ENCODE data around the gene SLC2A4.
"Not testable (repeated sequence)": the region's sequence is repeated elsewhere in the genome, so short reads cannot be mapped to it uniquely, and the experiment has no call there.

SLC2A4 gene

DNA sequence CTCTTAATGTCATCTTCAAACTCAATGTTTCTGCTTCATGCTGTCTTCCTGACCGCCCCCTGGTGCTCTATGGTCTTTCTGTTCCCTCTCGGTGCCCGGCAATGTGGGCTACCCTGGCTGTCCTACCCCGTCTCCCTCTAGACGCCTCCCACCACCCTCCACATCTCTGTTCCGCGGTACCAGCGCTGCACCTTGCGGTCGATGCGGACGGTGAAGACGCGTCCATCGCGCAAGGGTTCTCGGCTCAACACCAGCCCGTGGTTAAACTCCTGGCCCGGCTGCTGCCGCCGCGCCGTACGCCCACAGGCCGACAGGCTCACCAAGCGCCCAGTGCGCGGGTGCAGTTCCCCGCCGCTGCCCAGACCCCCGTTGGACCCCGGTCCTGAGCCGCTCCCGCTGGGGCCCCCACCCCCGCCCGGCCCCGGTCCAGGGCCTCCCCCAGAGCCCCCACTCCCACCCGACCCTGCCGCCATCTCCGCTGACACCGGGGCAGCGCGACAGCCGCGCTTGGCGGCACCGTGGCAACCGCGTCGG is 47.4 kb downstream of the SLC2A4 start, which contains the start of gene NEURL4:
NEURL4 (minus strand) TSS at position 496 of the 534 bp plus-strand sequence; CDS start at position 473, 23 bp downstream.
- Histone ChIP-seq H3K4me1 (ENCODE audit: control insufficient read depth, insufficient read depth, low read length) (peaks cover 4% of the 10 kb centered on the region), H3K36me3 (ENCODE audit: control insufficient read depth, insufficient read depth, low read length) (peaks cover 10% of the 10 kb centered on the region), H3K9ac (ENCODE audit: low read length) (peak within 1 kb of the TSS; percentile 80), H3K27me3 (ENCODE audit: control insufficient read depth, insufficient read depth, low read length) (no peaks in the 10 kb centered on the region), H3K4me3 (ENCODE audit: low read length) (peak within 1 kb of the TSS; percentile 93), H3K27ac (ENCODE audit: low read depth, low read length) (peak within 1 kb of the TSS; percentile 96)

DNA sequence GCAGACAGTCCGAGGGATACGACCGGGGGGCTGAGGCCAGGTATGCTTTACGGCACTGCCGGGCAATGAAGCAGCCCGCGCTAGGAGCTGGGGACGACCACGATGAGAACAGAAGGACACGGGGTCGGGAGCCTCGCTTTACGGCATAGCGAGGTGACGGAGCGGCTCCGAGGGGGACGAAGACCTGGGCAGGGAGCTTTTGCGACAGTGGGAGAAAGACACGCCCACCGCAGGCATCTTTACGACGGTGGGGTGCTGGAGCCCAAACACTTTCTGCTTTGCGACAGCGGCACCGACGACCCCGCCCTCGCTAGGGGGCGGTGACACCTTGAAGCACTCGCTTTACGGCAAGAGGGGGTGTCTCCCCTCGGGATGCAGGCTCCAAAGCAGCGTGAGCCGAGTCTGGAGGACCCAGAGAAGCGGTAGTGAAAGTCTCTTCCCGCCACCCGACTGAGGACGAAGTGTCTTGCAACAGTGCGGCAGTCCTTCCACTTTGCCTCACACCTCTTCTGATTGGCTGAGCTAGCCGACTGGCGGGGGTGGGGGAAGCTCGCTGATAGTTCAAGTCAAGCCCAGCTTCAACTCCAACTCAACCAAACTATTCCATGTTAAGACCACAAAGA is 48.0 kb downstream of the SLC2A4 start:
- Histone ChIP-seq H3K27me3 (ENCODE audit: control insufficient read depth, insufficient read depth, low read length) (no peaks in the 10 kb centered on the region), H3K4me3 (ENCODE audit: low read length) (peak overlapping the region; percentile 93), H3K36me3 (ENCODE audit: control insufficient read depth, insufficient read depth, low read length) (peaks cover 4% of the 10 kb centered on the region), H3K4me1 (ENCODE audit: control insufficient read depth, insufficient read depth, low read length) (peaks cover 4% of the 10 kb centered on the region), H3K9ac (ENCODE audit: low read length) (peak overlapping the region; percentile 61), H3K27ac (ENCODE audit: low read depth, low read length) (peak overlapping the region; percentile 96)

DNA sequence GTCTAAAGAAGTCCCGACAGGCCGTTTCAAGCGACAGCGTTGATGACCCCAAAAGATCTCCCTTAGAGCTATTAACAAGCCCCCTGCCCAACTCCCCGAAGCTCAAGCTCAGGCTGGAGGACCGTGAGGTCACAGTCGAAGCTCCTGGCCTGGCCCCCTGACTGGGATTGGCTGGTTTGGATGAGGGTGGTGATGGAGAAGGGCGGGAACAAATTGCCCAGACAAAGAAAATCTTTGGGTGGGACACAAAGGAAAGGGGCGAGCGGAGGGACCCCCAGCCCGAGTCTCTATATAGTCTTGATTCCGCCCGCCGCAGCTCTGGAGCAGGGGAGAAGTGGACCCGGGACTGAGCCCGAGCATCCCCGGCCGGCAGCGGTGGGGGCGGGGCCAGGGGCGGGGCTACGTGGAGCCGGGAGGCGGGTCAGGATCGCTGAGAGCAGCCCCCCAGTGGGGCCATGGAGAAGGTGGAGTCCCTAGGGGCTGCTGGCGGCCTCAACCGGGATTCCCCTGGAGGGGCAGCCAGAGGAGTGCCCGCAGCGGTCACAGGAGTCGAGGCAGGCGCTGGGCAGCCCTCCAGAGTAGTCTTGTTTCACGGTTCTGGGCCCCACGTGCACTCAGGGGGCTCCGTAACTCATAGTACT is 48.6 kb downstream of the SLC2A4 start:
- peaks cover 4% of the 10 kb centered on the region for H3K4me1 ChIP-seq (ENCODE audit: control insufficient read depth, insufficient read depth, low read length)
- H3K27me3 ChIP-seq (ENCODE audit: control insufficient read depth, insufficient read depth, low read length), result no peaks in the 10 kb centered on the region
- peak overlapping the region; percentile 96 for H3K27ac ChIP-seq (ENCODE audit: low read depth, low read length)
- peak overlapping the region; percentile 46 for H3K9ac ChIP-seq (ENCODE audit: low read length)
- H3K4me3 ChIP-seq (ENCODE audit: low read length), result peak overlapping the region; percentile 93
- no peaks in the 10 kb centered on the region for H3K36me3 ChIP-seq (ENCODE audit: control insufficient read depth, insufficient read depth, low read length)

DNA sequence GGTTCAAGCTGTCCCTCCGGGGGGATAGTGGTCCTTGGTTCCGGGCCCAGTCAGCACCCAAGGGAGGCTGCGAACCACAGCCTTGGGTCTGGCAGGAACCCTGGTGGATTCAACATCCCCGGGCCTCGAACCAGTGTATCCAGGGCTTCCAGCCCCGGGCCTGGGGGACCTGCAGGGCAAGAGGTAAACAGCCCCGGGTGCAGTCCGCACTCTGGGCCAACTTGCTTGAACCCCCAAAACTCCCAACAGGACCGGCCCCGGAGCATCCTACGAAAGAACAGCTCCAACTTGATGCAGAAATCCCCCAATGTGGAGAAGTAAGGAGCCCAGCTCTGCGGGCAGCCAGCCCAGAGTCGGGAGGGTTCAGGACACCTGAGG is 49.1 kb downstream of the SLC2A4 start:
- H3K36me3 ChIP-seq (ENCODE audit: control insufficient read depth, insufficient read depth, low read length), result no peaks in the 10 kb centered on the region
- H3K4me1 ChIP-seq (ENCODE audit: control insufficient read depth, insufficient read depth, low read length), result peaks cover 4% of the 10 kb centered on the region
- peak overlapping the region; percentile 93 for H3K4me3 ChIP-seq (ENCODE audit: low read length)
- H3K9ac ChIP-seq (ENCODE audit: low read length), result peak overlapping the region; percentile 37
- H3K27me3 ChIP-seq (ENCODE audit: control insufficient read depth, insufficient read depth, low read length), result no peaks in the 10 kb centered on the region
- peak overlapping the region; percentile 96 for H3K27ac ChIP-seq (ENCODE audit: low read depth, low read length)

DNA sequence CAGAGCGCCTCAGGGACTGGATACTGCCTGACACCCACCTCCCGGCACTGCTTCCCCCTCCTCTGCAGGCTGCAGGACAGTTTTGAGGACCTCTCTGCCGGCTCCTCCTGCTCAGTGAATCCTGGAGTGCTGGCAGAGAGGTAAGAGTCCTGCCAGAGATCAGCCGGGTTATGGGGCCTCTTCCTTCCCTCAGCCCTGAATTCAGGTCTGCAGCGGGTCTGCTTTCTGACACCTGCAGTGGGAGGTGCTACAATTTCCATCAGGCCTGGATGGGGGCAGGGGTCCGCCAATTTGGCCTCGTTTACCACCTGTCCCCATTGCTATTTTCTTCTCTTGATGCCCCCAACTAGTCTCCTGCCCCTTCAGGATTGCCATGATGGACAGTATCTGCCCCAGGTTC is 50.6 kb downstream of the SLC2A4 start:
- no peak overlapping the region for H3K4me3 ChIP-seq (ENCODE audit: low read length)
- peaks cover 4% of the 10 kb centered on the region for H3K4me1 ChIP-seq (ENCODE audit: control insufficient read depth, insufficient read depth, low read length)
- H3K27me3 ChIP-seq (ENCODE audit: control insufficient read depth, insufficient read depth, low read length), result no peaks in the 10 kb centered on the region
- H3K9ac ChIP-seq (ENCODE audit: low read length), result no peak overlapping the region
- H3K36me3 ChIP-seq (ENCODE audit: control insufficient read depth, insufficient read depth, low read length), result no peaks in the 10 kb centered on the region
- no peak overlapping the region for H3K27ac ChIP-seq (ENCODE audit: low read depth, low read length)

DNA sequence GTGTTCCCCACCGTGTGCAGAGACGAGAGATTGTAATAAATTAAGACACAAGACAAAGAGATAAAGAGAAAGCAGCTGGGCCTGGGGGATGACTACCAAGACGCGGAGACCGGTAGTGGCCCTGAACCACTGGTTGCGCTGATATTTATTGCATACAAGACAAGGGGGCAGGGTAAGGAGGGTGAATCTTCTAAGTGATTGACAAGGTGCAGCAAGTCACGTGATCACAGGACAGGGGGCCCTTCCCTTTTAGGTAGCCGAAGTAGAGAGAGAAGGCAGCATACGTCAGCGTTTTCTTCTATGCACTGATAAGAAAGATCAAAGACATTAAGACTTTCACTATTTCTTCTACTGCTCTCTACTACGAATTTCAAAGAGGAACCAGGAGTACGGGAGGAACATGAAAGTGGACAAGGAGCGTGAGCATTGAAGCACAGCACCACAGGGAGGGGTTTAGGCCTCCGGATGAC is 51.1 kb downstream of the SLC2A4 start:
- not testable (repeated sequence) for H3K4me1 ChIP-seq (ENCODE audit: control insufficient read depth, insufficient read depth, low read length); H3K9ac ChIP-seq (ENCODE audit: low read length); H3K4me3 ChIP-seq (ENCODE audit: low read length); H3K27ac ChIP-seq (ENCODE audit: low read depth, low read length); H3K27me3 ChIP-seq (ENCODE audit: control insufficient read depth, insufficient read depth, low read length); H3K36me3 ChIP-seq (ENCODE audit: control insufficient read depth, insufficient read depth, low read length)

DNA sequence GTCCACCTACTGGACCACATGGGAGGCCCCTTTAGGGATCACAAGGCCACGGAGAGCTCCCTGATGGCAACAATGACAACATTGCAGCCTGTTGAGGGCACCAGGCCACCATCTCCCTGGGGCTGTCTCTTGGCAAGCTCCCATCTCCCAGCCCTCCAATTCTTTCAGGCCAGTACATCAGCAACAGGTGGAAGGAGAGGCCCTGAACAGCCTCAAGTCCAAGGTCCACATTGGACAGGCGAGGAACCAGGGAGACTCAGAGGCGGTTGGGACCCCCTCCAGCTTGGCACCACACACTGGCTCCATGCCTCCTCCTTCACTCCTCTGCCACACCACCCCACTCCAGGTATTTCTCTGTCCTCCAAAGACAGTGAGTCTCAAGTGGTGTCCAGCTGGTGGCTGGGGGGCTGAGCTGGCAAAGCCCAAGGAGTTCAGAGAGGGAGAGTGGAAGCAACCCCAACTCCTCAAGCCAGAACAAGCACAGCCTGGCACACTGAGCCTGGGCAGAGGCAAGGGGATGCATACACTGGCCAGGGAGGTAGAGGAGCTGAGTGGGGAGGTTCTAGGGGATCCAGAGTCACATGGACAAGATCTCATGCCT is 53.5 kb downstream of the SLC2A4 start:
- H3K9ac ChIP-seq (ENCODE audit: low read length), result no peak overlapping the region
- H3K36me3 ChIP-seq (ENCODE audit: control insufficient read depth, insufficient read depth, low read length), result no peaks in the 10 kb centered on the region
- H3K27ac ChIP-seq (ENCODE audit: low read depth, low read length), result no peak overlapping the region
- H3K27me3 ChIP-seq (ENCODE audit: control insufficient read depth, insufficient read depth, low read length), result no peaks in the 10 kb centered on the region
- no peaks in the 10 kb centered on the region for H3K4me1 ChIP-seq (ENCODE audit: control insufficient read depth, insufficient read depth, low read length)
- no peak overlapping the region for H3K4me3 ChIP-seq (ENCODE audit: low read length)

DNA sequence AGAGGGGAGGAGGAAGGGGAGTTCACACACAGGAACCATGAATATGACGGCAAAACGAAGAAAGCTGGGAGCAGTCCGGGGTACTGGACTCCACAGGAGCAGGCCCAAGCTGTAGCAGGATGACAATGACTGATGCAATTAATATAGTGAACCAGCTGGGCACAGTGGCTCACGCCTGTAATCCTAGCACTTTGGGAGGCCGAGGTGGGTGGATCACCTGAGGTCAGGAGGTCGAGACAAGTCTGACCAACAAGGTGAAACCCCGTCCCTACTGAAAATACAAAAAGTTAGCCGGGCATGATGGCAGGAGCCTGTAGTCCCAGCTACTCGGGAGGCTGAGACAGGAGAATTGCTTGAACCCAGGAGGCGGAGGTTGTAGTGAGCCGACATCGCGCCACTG is 54.2 kb downstream of the SLC2A4 start:
- not testable (repeated sequence) for H3K4me3 ChIP-seq (ENCODE audit: low read length); H3K27ac ChIP-seq (ENCODE audit: low read depth, low read length); H3K9ac ChIP-seq (ENCODE audit: low read length); H3K36me3 ChIP-seq (ENCODE audit: control insufficient read depth, insufficient read depth, low read length); H3K27me3 ChIP-seq (ENCODE audit: control insufficient read depth, insufficient read depth, low read length); H3K4me1 ChIP-seq (ENCODE audit: control insufficient read depth, insufficient read depth, low read length)

DNA sequence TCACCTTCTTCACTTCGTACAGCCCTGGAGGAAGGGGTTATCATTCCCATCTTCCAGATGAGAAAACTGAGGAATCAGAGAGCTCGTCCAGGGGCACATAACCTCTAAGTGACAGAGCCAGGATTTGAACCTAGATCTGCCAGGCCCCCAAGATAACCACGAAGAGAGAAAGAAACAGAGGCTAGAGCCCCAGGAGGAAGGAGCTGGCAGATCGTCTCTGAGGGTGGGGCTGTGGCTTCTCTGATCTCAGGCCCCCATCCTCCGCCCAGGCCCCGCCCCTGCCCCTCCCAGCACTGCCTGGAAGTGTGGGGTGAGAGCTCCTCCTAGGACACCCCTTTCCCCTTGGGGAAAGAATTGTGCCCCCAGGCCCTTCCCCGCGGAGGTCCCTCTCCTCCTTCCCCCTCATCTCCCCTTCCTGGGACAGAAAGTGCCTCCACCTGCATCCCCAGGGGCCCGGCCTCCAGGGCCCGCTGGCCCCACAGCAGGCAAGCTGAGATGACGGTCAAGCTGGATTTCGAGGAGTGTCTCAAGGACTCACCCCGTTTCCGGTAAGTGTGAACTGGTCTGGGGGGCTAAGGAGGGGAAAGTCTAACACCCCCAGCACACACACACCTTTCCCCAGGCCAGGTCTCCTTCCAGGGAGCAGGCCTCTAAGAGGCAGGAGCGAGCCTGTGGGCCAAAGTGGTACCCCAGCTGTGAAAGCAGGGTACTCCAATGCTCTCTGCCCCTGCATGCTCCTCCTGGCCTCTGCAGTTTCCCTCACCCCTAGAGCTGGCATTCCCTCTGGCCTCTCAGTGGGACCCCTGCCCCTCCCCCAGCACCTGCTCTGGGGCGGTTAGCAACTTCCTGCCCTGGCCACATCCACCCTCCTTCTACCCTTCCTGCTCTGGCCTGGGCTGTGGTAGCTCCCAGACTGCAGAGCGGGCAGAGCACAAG is 55.0 kb downstream of the SLC2A4 start, which contains the start of gene ACAP1:
ACAP1 (plus strand) TSS at position 290 of the 936 bp plus-strand sequence; CDS start at position 496, 206 bp downstream.
- no peaks in the 10 kb centered on the region for H3K36me3 ChIP-seq (ENCODE audit: control insufficient read depth, insufficient read depth, low read length)
- H3K9ac ChIP-seq (ENCODE audit: low read length), result no peak within 1 kb of the TSS
- peak within 1 kb of the TSS; percentile 40 for H3K4me3 ChIP-seq (ENCODE audit: low read length)
- H3K4me1 ChIP-seq (ENCODE audit: control insufficient read depth, insufficient read depth, low read length), result no peaks in the 10 kb centered on the region
- H3K27ac ChIP-seq (ENCODE audit: low read depth, low read length), result no peak within 1 kb of the TSS
- H3K27me3 ChIP-seq (ENCODE audit: control insufficient read depth, insufficient read depth, low read length), result no peaks in the 10 kb centered on the region

DNA sequence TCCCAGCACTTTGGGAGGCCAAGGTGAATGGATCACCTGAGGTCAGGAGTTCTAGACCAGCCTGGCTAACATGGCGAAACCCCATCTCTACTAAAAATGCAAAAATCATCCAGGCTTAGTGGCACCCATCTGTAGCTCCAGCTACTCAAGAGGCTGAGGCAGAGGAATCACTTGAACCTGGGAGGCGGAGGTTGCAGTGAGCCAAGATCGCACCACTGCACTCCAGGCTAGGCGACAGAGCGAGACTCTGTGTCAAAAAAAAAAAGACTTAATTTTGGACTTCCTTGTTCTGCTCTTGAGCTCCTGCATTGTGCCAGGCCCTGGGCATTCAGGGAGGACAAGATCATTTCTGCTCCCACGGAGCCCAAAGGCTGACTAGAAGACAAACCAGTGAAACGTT is 56.1 kb downstream of the SLC2A4 start:
- not testable (repeated sequence) for H3K4me1 ChIP-seq (ENCODE audit: control insufficient read depth, insufficient read depth, low read length); H3K27me3 ChIP-seq (ENCODE audit: control insufficient read depth, insufficient read depth, low read length); H3K36me3 ChIP-seq (ENCODE audit: control insufficient read depth, insufficient read depth, low read length); H3K27ac ChIP-seq (ENCODE audit: low read depth, low read length); H3K9ac ChIP-seq (ENCODE audit: low read length)
- peak overlapping the region; percentile 39 for H3K4me3 ChIP-seq (ENCODE audit: low read length)

All from rectal smooth muscle tissue (tissue), 1 donor.